Umbilical cord (tissue), 2 donors: Measurements from ENCODE around the gene P2RY8. TPM values are rescaled to one million over a fixed set of nuclear protein-coding genes. Genes with fewer than 3 reads are reported as not detected.
"Not testable (repeated sequence)": the region's sequence is repeated elsewhere in the genome, so short reads cannot be mapped to it uniquely, and the experiment has no call there.

Experiments
- DNase-seq: peaks from one replicate; pipeline ENCODE4 v3.0.0-alpha.2; 2015; ENCODE audit warnings: low spot score
- total RNA-seq: library from RNA; depleted of rRNA; stranded (reverse); fragments of >200 nt; gene quantifications from one replicate; pipeline ENCODE4 v1.2.3, GENCODE V29; 2014; ENCODE audit warnings: low replicate concordance; ENCODE audit not compliant: insufficient read depth

Gene P2RY8
- total RNA-seq = 1.2 TPM

- peak; percentile 26 for DNase-seq
These were observed at the start of gene P2RY8 for GRCh38 chrX:1537031-1537715. Gene P2RY8 (minus strand): TSS chrX:1537185. CDS start chrX:1466558, 70,627 bp downstream.

DNA sequence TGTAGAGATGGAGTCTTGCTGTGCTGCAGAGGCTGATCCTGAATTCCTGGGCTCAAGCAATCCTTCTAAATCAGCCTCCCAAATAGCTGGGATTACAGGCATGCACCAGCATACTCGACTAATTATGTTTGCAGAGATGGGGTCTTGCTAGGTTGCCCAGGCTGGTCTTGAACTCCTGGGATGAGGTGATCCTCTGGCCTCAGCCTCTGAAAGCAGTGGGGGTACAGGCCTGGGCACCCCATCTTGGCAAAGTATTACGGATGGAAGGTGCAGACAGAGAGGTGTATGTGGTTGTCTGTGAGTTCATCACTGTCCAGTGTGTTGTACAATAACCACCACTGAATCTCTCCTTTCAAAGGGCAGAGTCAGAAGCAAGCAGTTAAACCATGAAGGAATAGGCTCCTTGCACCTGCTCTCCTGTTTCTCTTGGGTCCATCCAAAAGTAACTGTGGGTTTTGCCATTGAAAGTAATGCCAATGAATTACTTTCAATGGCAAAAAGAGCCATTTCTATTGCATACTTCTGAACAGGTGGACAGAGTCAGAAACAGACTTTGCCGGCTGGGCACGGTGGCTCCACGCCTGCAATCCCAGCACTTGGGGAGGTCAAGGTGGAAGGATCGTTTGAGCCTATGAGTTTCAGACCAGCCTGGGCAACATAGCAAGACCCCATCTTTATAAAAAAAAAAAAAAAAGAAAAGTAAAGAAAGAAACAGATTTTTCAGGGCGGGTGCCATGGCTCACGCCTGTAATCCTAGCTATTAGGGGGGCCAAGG, 47.4 kb upstream of the P2RY8 start:
- DNase-seq = no peak

DNA sequence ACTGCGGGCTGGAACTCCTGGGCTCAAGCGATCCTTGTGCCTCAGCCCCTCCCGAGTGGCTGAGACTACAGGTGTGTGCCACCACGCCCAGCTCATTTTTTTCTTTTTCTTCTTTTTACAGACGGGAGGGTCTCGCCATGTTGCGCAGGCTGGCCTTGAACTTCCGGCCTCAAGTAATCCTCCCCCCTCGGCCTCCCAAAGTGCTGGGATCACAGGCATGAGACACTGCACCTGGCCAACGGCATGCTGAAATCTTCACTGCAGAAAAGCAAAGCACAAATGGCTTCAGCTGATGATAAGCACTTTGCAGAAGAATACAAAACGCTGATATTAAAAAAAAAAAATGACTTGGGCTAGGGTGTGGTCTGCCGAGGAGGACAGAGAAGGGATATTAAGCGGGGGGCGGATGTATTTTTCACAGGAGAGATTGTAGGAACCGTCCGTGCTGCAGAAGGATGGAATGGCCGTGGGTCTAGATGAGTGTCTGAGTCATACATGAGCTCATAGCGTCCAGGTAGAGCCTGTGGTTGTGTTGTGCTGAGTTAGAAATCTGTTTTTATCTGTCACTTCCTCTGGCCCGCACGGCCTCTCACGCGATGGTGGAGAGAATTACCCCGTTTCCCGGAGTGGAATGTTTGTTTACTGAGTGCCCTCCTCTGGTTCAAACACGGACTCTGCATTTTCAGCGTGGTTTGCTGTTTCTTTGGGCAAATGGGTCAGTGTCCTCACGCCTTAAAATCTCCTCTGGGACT, 45.9 kb upstream of the P2RY8 start:
- DNase-seq = no peak

DNA sequence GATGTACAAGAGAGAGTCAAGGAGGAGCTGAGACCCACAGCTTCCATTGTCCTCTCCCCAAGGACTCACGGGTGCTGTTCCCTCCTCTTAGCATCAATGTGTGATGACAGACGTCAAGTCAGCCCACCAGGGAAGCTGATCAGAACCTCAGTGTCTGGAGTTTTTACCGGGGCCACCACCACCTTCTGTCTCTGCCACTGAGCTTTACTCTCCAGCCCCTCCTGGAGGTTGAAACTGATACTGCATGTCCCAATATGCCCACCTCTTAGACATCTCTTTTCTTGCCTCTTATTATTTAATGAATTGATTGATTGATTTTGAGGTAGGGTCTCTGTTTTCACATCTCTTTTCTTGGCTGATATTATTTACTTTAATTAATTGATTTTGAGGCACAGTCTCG, 44.1 kb upstream of the P2RY8 start:
- DNase-seq = no peak

DNA sequence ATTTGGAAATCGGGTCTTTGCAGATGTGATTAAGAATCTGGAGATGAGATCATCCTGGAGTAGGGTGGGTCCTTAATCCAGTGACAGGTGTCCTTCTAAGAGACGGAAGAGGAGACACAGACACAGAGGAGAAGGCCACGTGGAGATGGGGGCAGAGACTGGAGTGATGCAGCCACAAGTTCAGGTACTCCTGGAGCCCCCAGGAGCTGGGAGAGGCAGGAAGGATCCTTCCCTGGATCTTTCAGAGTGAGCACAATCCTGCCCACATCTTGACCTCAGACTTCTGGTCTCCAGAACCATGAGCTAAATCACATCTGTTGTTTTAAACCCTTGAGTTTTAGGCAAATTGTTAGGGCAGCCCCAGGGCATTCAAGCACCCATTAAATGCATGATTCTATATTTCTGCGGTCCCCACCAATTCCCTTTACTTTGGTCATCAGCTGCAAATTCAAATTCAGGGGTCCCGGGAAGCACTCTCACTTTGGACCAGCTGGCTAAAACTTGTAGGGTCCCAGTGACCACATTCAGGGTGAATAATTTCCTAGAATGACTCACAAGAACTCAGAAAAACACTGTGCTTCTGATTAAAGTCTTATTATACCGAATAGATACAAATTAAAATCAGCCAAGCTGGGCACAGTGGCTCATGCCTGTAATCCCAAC, 41.7 kb upstream of the P2RY8 start:
- no peak for DNase-seq

GRCh38 chrX:1577845-1578244, 40.9 kb upstream of the P2RY8 start:
- no peak for DNase-seq

DNA sequence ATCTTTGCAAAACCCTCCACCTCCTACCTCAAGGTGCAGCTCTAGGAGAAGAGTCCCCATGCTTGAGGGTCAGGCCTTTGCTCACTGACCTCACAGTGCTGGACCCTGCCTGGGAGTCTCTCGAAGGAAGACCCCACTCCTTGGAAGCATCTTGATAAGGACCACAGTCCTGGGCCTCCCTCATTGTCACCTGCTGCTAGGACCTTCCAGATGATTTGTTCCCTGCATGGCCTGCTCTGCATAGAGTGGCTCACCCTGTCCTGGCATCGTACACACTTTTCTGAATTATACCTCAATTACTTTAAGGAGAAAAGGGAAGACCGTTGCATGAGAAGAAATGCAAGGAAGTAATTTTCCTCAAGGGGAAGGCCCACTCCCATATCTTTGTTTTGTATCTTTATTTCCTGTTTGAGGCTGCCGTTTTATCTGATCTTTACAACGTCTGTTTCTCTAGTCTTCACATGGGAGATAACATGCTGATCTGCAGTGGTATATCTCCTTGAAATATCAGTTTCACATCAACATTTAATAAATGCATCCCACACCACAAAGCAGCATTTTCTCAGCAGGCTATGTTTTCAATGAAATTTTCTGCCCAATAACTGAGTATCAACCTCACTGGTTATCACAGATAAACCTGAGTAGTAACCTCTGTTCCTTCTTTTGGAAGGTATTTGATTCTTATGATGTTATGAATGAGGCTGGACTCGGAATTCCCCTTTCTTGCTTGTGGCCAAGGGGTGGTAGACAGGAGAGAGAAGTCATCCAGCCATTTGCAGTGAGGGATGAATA, 39.4 kb upstream of the P2RY8 start:
- no peak for DNase-seq

- DNase-seq = not testable (repeated sequence)
These were observed 37.2 kb upstream of the P2RY8 start for GRCh38 chrX:1574181-1574580.

GRCh38 chrX:1564750-1565683, 28.0 kb upstream of the P2RY8 start:
- no peak for DNase-seq

DNA sequence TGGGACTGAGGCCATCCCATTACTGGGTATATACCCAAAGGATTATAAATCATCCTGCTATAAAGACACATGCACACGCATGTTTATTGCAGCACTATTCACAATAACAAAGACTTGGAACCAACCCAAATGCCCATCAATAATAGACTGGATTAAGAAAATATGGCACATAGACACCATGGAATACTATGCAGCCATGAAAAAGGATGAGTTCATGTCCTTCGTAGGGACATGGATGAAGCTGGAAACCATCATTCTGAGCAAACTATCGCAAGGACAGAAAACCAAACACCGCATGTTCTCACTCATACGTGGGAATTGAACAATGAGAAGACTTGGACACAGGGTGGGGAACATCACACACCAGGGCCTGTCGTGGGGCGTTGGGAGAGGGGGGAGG, 27.1 kb upstream of the P2RY8 start:
- not testable (repeated sequence) for DNase-seq

DNA sequence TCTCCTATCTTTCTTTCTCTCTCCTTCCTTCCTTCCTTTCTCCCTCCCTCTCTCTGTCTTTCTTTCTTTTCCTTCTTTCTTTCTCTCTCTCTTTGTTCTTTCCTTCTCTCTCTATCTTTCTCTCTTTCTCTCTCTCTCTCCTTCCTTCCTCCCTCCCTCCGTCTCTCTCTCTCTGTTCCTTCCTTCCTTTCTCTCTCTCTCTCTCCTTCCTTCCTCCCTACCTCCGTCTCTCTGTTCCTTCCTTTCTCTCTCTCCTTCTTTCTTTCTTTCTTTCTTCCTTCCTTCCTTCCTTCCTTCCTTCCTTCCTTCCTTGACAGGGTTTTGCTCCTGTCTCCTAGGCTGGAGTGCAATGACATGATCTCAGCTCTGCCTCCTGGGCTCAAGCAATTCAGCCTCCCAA, 24.2 kb upstream of the P2RY8 start:
- DNase-seq = no peak

GRCh38 chrX:1558761-1559468, 21.9 kb upstream of the P2RY8 start:
- no peak for DNase-seq

DNA sequence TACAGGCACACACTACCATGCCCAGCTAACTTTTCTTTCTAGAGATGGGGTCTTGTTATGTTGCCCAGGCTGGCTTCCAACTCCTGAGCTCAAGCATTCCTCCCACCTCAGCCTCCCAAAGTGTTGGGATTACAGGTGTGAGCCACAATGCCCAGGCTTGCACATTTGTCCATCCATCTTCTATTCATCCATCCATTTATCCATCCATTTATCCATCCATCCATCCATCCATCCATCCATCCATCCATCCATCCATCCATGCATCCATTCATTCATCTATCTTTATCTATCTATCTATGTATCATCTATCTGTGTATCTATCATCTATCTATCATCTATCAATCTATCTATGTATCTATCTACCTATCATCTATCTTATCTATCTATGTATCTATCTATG, 20.5 kb upstream of the P2RY8 start:
- DNase-seq = not testable (repeated sequence)

DNA sequence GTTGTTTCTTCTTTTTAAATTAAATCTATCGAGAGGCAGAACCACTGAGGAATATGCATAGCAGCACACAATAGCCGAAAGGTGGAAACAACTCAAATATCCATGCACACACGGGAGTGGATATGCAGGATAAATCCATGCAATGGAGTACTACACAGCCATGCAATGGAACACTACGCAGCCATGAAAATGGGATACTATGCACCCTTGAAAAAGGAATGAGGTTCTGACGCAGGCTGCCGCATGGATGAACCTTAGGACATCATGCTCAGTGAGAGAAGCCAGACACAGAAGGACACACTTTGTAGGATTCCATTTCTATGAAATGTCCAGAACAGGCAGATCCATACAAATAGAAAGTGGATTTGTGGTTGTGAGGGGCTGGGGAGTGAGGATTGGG, 18.4 kb upstream of the P2RY8 start:
- DNase-seq = no peak

GRCh38 chrX:1554469-1555210, 17.7 kb upstream of the P2RY8 start:
- DNase-seq = no peak

GRCh38 chrX:1551959-1552546, 15.1 kb upstream of the P2RY8 start:
- no peak for DNase-seq

GRCh38 chrX:1546691-1547251, 9.8 kb upstream of the P2RY8 start:
- DNase-seq = no peak
